ENCODE data around the gene ADAM8.

ADAM8 gene

GRCh38 chr10:133281084-133281483, 4.4 kb upstream of the ADAM8 start:
- no peak for DNase-seq

GRCh38 chr10:133280391-133281059, 3.9 kb upstream of the ADAM8 start:
- no peak for DNase-seq

- DNase-seq, result no peak
These were observed 2.9 kb upstream of the ADAM8 start for GRCh38 chr10:133279326-133280226.

GRCh38 chr10:133278577-133279265, 2.1 kb upstream of the ADAM8 start:
- DNase-seq, result peak; percentile 75

GRCh38 chr10:133277993-133278576, 1.4 kb upstream of the ADAM8 start:
- DNase-seq, result no peak

GRCh38 chr10:133277277-133277992, 767 bp upstream of the ADAM8 start:
- DNase-seq, result no peak

- DNase-seq, result no peak
These were observed 601 bp downstream of the ADAM8 start for GRCh38 chr10:133276100-133276434.

GRCh38 chr10:133275684-133276092, 980 bp downstream of the ADAM8 start:
- peak; percentile 78 for DNase-seq

- peak; percentile 89 for DNase-seq
These were observed 1.7 kb downstream of the ADAM8 start for GRCh38 chr10:133274751-133275683.

- DNase-seq, result no peak
These were observed 3.0 kb downstream of the ADAM8 start for GRCh38 chr10:133273534-133274143.

GRCh38 chr10:133272964-133273420, 3.7 kb downstream of the ADAM8 start:
- no peak for DNase-seq

GRCh38 chr10:133272301-133272963, 4.2 kb downstream of the ADAM8 start:
- DNase-seq, result no peak

- DNase-seq, result no peak
These were observed 5.0 kb downstream of the ADAM8 start for GRCh38 chr10:133271521-133272300.

- no peak for DNase-seq
These were observed 5.8 kb downstream of the ADAM8 start for GRCh38 chr10:133270773-133271297.

GRCh38 chr10:133270204-133270603, 6.5 kb downstream of the ADAM8 start:
- no peak for DNase-seq

GRCh38 chr10:133269367-133269766, 7.3 kb downstream of the ADAM8 start:
- no peak for DNase-seq

- no peak for DNase-seq
These were observed 8.1 kb downstream of the ADAM8 start for GRCh38 chr10:133268532-133268931.

- no peak for DNase-seq
These were observed 8.8 kb downstream of the ADAM8 start for GRCh38 chr10:133267829-133268228.

- no peak for DNase-seq
These were observed 9.4 kb downstream of the ADAM8 start for GRCh38 chr10:133267293-133267692.

Measured in stimulated activated CD8-positive, alpha-beta memory T cell treated with anti-CD3 and anti-CD28 coated beads, Interleukin-4, amount 100 ng/mL, for 48 hours (primary cell).